Putamen (tissue), 1 donor: Measurements from ENCODE around the gene KRT36.

Source experiments
- DNase-seq: peaks from one replicate; pipeline ENCODE4 v3.0.0-alpha.2; 2016; ENCODE audit warnings: low spot score

Gene KRT36

DNA sequence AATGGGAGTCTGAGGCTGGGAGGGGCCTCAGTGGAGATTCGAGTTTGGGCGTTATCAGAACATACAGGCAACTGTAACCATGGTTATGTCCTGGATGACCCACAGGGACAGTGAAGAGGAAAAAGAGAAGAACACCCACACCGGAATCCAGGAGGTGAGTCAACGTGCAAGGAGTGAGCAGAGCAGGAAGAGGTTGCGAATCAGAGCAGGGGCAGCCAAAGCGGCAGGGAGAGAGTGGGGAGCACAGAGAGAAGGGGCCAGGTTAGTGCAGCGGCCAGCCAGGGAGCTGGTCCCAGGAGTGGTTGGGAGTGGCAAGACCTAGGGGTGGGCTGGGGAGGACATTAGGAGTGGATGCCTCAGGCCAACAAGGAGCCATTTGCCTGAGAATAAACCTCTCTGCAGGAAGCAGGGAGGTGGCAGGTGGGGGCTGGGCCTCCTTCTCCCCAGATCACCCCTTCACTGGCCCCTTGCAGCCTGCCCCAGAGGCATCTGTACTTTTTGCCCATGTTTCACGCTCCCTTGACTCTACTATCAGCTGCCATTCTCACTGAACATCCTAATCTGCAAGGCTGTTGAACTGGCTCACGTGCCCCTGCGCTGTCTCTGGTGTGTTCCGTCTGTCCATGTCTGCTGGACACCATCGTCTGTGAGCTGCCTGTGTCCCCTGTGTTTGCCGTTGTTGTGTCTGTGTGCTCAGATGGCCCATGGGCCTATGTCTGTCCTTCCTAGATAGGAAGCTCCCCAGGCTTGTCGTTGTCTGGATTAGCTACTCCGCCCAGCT lies 10.6 kb upstream of the KRT36 start:
- no peak for DNase-seq

DNA sequence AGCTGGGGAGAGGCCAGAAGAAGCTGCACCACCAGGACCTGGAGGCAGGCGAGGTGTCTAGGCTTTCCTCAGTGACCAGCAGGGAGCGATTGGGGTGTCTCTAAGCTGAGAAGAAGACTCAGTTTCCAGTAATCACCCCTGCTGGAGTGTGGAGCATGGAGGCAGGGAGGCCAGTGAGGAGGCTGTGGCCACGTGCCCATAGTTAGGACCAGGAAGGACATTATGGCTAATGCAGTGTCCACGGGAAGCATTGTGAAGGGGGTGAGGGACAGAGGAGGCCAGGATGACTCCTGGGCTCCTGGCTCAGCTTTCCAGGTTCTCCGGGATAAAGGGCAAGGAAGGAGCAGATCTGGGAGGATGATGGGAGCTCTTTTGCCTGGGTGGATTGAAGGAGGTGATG lies 10.0 kb upstream of the KRT36 start:
- DNase-seq: no peak

DNA sequence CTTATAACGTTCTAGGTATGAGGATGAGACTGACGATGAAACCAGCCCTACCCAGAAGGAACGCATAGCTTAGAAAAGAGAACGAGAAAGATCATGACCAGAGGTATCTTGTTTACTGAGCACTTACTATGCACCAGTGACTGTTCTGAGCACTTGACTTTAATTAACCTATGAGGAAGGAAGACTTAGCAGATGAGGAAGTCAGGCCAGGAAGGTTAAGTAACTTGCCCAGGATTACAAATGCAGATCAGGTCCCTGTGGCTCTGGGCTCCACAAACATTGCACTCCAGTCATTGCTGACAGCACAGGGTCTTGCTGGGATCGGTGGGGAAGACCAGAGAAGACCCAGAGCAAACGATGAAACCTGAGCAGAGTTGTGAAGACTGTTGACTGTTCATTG lies 8.6 kb upstream of the KRT36 start:
- no peak for DNase-seq

DNA sequence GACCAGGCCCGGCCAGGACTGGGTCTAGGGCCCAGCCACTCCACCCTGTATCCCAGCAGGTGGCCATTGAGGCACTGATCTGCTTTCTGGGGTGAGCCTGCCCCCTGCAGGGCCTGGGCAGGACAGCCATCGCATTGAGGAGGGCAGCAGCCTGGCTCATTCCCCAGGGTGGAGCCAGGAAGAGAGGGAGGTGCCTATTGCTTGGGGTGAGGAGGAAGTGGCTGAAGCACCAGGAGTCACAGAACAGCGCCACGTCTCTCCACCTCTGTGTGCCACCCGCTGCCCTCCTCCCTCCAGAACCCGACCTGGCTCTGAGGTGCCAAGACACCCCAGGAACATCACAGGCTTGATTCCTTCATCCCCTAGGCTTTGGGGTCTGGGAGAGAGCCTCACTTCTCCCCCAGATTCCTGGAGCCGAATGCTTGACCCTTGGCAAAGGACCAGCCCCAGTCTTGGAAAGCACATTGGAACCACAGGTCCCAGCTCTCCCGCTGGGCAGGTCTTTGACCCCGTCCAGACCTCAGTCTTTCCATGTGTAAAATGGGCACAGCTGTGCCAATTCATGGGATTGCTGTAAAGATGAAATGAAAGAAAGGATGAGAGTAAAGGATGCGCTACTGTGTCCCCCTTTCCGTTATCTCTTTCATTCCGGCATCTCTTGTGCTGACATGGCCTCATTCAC lies 7.2 kb upstream of the KRT36 start:
- DNase-seq: peak; percentile 7

DNA sequence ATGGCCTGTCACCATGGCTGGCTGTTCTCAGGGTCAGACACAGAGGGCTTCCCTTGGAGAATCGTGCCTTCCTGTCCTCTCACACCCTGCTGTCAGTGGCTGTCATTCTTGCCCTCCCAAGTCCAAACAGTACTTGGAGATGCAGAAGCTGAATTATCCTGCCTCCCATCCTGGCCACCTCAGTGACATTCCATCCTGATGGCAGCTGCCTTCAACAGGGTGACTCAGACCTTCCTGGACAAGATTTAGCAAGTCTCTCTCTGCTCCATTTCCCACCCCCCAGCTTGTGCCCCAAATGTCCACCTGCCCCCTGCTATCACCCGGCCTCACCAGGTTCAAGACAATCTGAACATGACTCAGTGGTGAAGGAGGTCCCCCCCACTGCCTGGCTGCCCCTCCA lies 4.8 kb upstream of the KRT36 start:
- no peak for DNase-seq

DNA sequence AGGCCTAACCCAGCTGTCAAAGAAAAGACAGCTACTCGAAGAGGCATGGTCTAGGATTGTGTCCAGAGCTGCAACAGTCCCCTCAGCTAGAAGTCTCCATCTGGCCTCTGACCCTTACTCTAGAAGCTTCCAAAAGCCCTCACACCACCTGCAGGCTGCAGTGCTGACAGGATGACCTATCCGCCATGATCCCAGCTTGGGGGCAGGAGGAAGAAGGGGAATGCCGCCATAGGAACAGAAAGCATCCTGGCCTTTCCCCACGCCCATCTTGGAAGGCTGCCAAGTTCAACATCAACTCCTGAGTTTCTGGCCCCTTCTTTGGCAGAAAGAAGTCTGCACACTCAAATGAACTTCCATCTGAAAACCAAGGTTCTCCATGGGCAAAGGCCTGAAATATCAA lies 3.1 kb upstream of the KRT36 start:
- no peak for DNase-seq

DNA sequence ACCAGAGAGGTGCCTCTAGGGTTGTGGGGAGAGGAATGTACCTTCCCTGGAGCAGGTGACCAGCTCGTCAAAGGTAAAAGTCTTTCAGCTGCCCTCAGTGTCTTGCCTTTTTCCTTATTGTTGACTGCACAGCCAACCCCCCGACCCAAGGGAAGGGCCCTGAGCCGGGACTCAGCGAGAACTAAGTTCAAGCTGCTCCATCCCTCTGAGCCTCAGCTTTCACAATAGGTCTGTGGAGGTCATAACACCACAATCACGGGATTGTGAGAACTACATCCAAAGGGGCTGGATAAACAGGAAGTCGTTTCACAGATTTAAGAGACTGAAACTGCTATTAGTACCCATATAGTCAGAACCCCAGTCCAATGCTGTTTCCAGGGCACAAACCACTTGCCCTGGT lies 2.6 kb upstream of the KRT36 start:
- peak; percentile 7 for DNase-seq

DNA sequence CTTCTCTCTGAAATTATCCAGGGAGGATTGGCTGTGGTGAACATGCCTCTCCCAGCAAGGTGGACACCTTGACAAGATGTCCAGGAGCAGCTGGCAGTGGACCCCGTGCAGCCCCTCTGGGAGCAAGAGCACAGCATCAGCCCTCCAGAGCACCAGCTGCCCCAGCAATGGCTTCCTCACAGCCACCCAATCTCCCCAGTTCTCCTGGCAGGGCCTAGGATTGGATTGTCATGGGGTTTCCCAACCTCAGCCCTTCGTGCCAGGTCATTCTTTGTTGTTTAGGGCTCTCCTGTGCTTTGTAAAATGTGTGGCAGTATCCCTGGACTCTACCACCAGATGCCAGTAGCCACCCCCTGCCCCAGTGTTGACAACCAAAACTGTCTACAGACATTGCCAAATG lies 1.8 kb upstream of the KRT36 start:
- no peak for DNase-seq

DNA sequence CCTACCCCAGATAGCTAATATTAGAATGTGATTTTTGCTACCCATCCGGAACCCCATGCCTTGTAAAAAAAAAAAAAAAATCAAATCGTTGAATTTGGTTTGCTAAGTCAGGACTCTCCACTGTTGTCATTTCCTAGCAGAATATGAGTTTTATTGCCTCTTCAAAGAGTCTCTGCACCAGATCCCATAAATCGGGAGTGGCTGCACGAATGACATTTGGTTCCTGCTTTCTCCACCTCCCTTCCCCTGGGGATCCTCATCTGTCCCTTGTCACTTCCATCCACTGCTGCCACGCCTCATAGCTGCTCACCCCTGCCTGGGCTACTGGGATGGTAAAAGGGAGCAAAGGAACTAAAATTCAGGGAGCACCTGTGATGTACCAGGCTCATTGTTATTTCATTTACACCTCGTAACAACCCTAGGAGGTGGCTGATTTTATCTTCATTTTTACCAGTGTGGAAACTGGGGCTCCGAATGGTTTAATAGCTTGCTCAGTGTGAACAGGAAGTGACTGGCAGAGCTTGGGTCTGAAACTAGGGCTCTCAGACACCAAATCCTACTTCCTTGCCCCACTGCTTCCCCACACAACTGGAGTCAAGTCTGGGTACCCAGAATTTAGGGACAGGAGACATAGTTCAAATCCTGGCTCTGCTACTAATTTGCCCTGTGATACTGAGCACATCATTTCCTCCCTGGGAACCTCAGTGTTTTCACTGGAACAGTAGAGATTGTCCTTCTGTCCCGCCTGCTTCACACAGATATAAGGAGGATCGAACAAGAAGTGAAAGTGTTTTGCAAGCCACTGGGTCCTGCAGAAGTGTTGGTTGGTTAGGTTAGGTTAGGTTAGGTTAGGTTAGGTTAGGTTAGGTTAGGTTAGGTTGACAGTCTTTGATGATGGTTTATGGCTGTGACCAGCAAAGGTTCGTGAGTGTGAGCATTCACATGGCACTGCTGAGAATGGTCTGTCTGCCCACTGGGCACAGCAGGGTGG lies 585 bp upstream of the KRT36 start:
- no peak for DNase-seq

DNA sequence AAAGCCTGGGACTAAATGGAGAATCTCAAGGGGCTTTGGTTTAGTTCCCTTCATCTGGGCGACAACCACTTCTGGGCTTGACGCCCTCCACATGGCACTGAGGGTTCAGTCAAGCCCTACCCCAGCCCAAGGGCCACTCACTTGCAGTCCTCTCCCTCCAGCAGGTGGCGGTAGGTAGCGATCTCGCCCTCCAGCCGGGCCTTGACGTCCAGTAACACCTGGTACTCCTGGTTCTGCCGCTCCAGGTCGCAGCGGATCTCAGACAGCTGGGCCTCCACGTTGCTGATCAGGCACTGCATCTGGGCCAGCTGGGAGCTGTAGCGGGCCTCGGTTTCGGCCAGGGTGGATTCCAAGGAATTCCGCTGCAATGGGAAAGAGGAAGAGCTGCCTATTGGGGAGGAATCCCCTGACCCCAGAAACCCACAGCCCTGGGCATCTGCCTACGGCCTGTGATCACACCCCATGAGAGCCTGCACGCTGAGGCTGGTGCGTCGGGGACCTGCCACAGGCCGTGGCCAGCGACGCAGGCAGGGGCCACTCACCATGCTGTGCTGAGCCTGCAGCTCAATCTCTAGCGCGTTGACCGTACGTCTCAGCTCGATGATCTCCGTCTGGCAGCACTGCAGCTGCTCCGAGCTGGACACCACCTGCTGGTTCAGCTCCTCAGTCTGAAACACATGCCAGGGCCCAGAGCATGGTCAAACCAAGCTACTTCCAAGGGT lies 2.7 kb downstream of the KRT36 start:
- DNase-seq: no peak

DNA sequence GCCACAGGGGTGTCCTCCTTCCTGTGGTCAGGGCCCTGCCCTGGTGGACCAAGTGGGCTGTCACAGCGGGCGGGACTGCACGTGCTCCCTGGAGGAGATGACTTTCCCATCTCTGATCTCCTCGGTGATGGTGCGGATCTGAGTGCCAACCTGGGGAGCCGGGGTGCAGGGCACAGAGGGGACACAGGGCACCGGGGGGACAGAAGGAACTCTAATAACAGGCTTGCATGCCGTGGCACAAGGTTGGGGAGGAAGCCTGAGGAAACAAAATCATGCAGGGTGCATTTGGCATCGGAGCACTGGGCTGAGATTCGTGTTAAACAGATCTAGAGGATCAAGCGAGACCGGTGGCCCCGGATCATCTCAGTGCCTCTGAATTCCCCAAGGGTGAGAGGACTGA lies 3.4 kb downstream of the KRT36 start:
- no peak for DNase-seq

DNA sequence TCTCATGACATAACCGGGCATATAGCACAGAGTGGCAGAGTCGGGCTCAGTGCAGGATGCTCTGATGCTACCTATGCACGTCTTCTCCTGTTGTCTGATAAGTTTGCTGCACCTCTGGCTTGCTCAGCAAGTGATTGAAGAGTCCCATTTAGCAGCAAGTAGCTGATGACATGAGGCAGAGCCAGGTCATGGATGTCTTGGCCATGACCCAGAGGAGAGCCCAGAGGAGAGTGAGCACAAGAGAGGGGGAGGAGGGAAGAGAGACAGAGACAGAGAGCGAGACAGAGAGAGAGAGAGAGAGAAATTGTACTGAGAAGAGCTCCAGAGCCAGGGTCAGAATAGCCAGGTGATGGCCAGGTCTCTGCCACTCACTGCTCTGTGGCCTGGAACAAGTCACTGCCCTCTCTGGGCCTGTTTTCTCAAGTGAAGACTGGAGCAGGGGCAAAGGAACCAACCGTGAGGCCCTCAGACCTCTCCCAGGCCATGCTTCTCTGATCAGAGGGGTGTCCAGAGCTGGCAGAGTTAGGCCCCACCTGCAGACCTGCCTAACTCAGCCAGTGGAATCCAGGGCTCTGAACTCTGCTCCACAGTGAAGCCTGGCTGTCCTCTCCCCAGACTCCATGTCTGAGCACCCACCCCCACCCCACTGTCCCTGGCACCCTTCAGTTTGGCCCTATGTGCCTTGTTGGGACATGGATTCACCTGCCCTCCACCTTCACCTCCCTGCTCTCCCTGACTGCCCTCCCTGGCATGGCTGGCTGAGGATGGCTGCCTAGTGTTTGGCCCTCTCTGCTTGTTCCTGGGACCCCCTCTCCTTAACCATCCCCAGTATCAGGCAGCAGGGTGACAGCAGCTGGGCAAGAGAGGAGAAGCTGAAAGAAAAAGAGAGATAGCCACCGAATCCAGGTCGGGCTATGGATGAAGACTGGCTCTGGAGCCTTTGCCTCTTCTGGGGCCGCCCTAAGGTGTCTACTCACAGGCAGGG lies 4.5 kb downstream of the KRT36 start:
- no peak for DNase-seq

DNA sequence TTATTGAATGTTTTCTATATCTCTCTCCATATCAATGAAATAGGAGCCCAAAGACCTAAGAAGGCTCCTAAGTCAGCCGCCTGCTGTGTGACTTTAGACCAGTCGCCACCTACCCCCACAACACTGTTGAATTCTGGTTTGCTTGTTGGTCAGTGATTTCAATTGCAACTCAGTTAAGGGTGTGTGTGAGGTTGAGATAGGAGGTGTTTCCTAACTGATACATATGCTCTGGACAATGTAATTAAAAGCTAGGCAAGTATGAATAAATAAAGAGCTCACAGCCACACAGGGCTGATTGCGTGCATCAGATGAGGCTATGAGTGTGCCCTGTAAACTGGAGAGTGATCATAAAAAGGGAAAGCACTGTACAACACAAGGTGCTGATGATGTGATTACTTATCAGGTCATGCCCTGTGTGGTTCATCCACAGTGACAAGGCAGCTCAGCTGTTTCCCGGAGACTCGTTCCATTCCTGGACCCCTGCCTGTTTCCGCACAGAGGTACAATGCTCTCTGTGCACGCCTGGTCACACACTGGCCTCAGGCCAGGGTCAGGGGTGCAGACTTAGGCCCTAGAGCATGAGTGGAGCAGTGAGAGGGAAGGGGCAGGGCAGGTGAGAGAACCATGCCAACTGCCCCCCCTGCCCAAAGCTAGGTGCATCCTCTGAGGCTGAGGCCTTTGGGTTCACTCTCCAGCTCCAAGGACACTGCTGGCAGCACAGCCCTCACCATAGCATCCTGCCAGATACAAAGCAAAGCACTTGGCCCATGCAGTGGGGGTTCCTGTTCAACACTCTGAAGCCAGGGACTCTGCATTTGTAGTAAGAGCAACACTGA lies 5.5 kb downstream of the KRT36 start:
- no peak for DNase-seq

DNA sequence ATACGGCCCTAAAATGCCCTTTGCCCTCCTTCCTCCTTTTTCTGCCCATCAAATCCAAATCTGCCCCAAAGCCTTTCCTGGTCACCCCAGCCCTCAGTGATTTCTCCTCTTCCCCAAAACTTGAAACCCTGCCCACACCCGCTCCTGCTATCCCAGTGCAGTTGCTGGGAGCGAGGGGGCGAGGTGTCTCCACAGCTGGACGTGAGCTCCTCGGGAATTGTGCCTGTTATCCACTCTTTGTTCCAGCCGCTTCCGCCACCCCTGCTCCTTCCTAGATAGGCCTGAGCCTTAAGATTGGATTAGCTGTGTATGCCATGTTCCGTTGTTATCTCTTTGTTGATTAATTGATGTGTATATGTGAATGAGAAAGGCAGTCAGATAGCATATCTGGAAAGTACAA lies 6.2 kb downstream of the KRT36 start:
- DNase-seq: no peak

DNA sequence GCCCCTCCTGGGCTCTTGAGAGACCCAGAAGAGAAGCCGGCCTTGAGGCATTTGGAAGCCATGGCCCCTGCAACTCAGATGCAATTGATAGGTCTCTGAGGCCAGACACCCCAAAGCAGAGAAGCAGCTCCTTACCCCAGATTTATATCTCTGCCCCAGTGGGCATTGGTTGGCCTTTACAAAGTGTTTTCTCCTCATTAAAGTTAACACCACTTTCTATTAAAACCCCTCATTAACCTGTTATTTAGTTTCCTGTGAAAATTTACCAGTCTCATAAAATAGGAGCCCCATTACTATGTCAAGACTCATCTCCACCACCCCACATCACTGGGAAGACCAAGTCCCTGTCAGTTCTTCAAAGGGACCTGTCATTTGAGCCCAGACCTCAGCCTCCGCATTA lies 8.7 kb downstream of the KRT36 start, which contains the start of gene KRT35:
TSS of gene KRT35 (minus strand) at position 116 of the 400 bp plus-strand sequence. CDS start at position 62, 54 bp downstream.
- DNase-seq: no peak

DNA sequence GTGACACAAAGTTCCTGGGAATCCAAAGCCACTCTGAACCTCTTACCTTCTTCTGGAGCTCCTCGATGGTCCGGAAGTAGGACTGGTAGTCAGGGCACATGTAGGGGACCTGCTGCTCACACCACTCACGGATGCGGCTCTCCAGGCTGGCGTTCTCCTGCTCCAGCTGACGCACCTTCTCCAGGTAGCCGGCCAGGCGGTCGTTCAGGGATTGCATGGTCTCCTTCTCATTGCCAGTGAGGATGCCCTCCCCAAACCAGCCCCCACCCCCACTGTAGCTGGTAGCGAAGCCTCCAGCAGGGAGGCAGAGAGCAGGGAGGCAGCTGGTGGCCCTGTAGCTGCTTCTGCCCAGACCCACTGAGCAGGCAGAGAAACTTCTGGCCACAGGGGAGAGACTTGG lies 9.1 kb downstream of the KRT36 start:
- DNase-seq: no peak

DNA sequence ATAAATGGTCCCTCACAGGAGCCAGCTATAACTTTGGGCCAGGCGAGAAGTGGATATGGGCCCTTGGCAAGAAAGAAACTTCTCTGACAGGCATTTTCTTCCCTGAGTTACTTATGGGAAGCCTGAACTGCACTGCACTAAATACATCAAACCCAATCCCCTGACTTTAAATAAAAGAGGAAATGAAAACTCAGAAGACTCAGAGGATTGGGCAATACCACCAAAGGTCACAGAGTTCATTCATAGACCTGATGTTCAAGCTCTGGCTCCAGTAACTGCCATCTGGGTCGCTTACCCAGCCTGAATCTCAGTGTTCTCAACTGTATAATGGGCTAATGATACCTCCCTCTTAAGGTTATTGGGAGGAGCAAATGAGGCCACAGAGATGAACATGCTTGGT lies 9.6 kb downstream of the KRT36 start:
- no peak for DNase-seq

DNA sequence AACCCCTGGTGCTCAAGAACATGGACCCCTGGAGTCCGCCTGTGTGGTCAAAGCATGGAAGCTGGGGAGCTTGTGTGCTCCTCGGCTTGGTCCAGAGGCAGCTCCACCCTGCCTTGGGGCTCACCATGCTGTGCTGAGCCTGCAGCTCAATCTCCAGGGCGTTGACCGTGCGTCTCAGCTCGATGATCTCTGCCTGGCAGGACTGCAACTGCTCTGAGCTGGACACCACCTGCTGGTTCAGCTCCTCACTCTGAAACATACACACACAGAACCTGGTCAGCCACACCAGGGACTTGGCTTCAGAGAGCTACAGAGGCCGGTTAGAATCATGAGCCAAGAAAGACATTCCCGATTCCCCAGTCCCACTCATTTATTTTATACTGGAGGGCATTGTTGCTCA lies 11.5 kb downstream of the KRT36 start:
- DNase-seq: no peak
